ENCODE results near the gene POLR2B. TPM values are rescaled to one million over a fixed set of nuclear protein-coding genes. Genes with fewer than 3 reads are reported as not detected.

The POLR2B gene
- total and polyA plus RNA-seq, 2 of the 8 experiments (the other 6 are each of a cell fraction or from before 2014, with no cell fraction given), result 59.3 to 115 TPM

DNA sequence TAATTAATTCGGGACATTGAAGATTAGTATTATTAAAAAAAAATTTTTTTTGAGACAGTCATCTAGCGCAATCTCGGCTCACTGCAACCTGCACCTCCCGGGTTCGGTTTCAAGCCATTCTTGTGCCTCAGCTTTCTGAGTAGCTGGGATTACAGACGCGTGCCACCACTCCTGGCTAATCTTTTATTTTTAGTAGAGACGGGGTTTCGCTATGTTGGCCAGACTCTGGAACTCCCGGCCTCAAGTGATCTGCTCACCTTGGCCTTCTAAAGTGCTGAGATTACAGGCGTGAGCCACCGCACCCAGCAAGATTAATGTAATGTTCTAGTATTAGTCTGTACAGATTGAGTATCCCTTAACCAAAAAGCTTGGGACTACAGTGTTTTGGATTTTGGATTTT lies 38.3 kb upstream of the POLR2B start:
- H2BK15ac ChIP-seq (ENCODE audit: low read length), result no peak overlapping the region
- H3K79me1 ChIP-seq (ENCODE audit: low read depth, low read length), result no peaks in the 10 kb centered on the region
- no peak overlapping the region for H2BK12ac ChIP-seq (ENCODE audit: low read depth, low read length)
- H3K23me2 ChIP-seq (ENCODE audit: low read depth, low read length), result no peaks in the 10 kb centered on the region
- no peak for DNase-seq (ENCODE audit: low read depth in 1 of 2, low spot score in 2 of 2)
- no peak overlapping the region for H3K4ac ChIP-seq (replicated peaks; ENCODE audit: insufficient read length, low read depth, low read length)
- H3K4me3 ChIP-seq (ENCODE audit: extremely low read depth in 1 of 4, insufficient read depth in 2 of 4, low read depth in 3 of 4, low read length in 4 of 4), result no peak overlapping the region
- no peaks in the 10 kb centered on the region for H3K9me3 ChIP-seq (ENCODE audit: insufficient read depth in 2 of 2, low read depth in 1 of 2, low read length in 1 of 2)
- H4K8ac ChIP-seq (ENCODE audit: extremely low read depth, insufficient read depth, low read length), result no peak overlapping the region
- FAIRE-seq, result no peak
- 94% methylated on average over 12 of the region's 12 CpGs; no CpG with 5 or more reads in 1 of the 2 experiments for WGBS, 2 experiments (ENCODE audit: extremely low coverage in 1 of 2, insufficient coverage in 1 of 2, insufficient read length in 1 of 2, insufficient replicate concordance in 2 of 2, low coverage in 1 of 2, low lambda C conversion rate in 2 of 2, missing lambda C conversion rate in 1 of 2)
- H3K23ac ChIP-seq (ENCODE audit: insufficient read length), result no peak overlapping the region
- no peak overlapping the region for H3K14ac ChIP-seq (ENCODE audit: insufficient read length)
- H3K9ac ChIP-seq (replicated peaks in 1 of 4; ENCODE audit: extremely low read depth in 1 of 4, low read depth in 3 of 4, low read length in 3 of 4), result no peak overlapping the region
- H4K5ac ChIP-seq (ENCODE audit: insufficient read length, low read depth, low read length), result no peak overlapping the region
- no peak overlapping the region for H3K18ac ChIP-seq (ENCODE audit: extremely low read depth, low read length)
- H3K79me2 ChIP-seq (ENCODE audit: control insufficient read depth in 1 of 2, insufficient read depth in 2 of 2, low read length in 2 of 2), result no peaks in the 10 kb centered on the region
- H3K4me2 ChIP-seq (ENCODE audit: insufficient read depth in 1 of 2, low read depth in 2 of 2, low read length in 2 of 2), result no peak overlapping the region
- no peaks in the 10 kb centered on the region for H3K27me3 ChIP-seq (replicated peaks in 1 of 4; ENCODE audit: control insufficient read depth in 3 of 4, extremely low read depth in 1 of 4, insufficient read depth in 3 of 4, low read length in 3 of 4)
- ChIA-PET CTCF (ENCODE audit: partially characterized antibody) (interaction anchor here (1.2 to 1.4 kb wide), 2 partner anchors 9 to 207 kb away, joined by 3 read pairs; no protein-coding TSS in a partner anchor), POLR2A (ENCODE audit: partially characterized antibody) (interaction anchor here (0.9 to 2.0 kb wide), 5 partner anchors 8 to 32 kb away, joined by 3 to 6 read pairs (median 4); partner anchors contain the start of gene REST)
- no peak overlapping the region for H2BK5ac ChIP-seq (ENCODE audit: low read depth, low read length)
- H4K91ac ChIP-seq (replicated peaks; ENCODE audit: insufficient read length, low read length), result no peak overlapping the region
- H3K36me3 ChIP-seq (ENCODE audit: control insufficient read depth in 2 of 4, insufficient read depth in 4 of 4, low read length in 3 of 4), result no peaks in the 10 kb centered on the region; a peak in 2 of 8 replicates
- no peaks in the 10 kb centered on the region for H3K4me1 ChIP-seq (replicated peaks in 1 of 4; ENCODE audit: control insufficient read depth in 3 of 4, insufficient read depth in 4 of 4, low read length in 3 of 4)
- H4K20me1 ChIP-seq (replicated peaks in 1 of 2; ENCODE audit: control insufficient read depth in 1 of 2, insufficient read depth in 2 of 2, low read length in 2 of 2), result no peaks in the 10 kb centered on the region
- no peak overlapping the region for H2AFZ ChIP-seq (ENCODE audit: low read length)
- no peak overlapping the region for H2BK20ac ChIP-seq (ENCODE audit: low read length)
- no peak overlapping the region for H2AK5ac ChIP-seq (ENCODE audit: low read depth, low read length)
- no peak overlapping the region for H3K27ac ChIP-seq (ENCODE audit: low read depth, low read length)
- no peak overlapping the region for H2BK120ac ChIP-seq (replicated peaks; ENCODE audit: low read depth, low read length)
- no peak overlapping the region for H3K56ac ChIP-seq (replicated peaks; ENCODE audit: insufficient read length, low read depth, low read length)
- TF ChIP-seq, protein P1, sequence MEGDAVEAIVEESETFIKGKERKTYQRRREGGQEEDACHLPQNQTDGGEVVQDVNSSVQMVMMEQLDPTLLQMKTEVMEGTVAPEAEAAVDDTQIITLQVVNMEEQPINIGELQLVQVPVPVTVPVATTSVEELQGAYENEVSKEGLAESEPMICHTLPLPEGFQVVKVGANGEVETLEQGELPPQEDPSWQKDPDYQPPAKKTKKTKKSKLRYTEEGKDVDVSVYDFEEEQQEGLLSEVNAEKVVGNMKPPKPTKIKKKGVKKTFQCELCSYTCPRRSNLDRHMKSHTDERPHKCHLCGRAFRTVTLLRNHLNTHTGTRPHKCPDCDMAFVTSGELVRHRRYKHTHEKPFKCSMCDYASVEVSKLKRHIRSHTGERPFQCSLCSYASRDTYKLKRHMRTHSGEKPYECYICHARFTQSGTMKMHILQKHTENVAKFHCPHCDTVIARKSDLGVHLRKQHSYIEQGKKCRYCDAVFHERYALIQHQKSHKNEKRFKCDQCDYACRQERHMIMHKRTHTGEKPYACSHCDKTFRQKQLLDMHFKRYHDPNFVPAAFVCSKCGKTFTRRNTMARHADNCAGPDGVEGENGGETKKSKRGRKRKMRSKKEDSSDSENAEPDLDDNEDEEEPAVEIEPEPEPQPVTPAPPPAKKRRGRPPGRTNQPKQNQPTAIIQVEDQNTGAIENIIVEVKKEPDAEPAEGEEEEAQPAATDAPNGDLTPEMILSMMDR (IDR thresholded peaks at IDR 0.05; ENCODE audit: control extremely low read depth in 1 of 3, insufficient read depth in 1 of 3, low read depth in 1 of 3, low read length in 3 of 3), result no peak
- TF ChIP-seq, protein P2, sequence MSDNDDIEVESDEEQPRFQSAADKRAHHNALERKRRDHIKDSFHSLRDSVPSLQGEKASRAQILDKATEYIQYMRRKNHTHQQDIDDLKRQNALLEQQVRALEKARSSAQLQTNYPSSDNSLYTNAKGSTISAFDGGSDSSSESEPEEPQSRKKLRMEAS (IDR thresholded peaks at IDR 0.05), result no peak
- TF ChIP-seq KDM4A (IDR thresholded peaks at IDR 0.05; ENCODE audit: low read depth, low read length, severe bottlenecking) (no peak), HDAC6 (IDR thresholded peaks at IDR 0.05; ENCODE audit: low read depth, low read length) (no peak), CHD1 (IDR thresholded peaks at IDR 0.05; ENCODE audit: low read depth, low read length) (no peak), POLR2AphosphoS5 (IDR thresholded peaks at IDR 0.05; ENCODE audit: low read depth, low read length) (no peak), NANOG (IDR thresholded peaks at IDR 0.05; ENCODE audit: insufficient read depth, low read depth, low read length, poor library complexity, severe bottlenecking) (no peak), SRF (IDR thresholded peaks at IDR 0.05; ENCODE audit: low read depth, low read length) (no peak)
- TF ChIP-seq, protein P3, sequence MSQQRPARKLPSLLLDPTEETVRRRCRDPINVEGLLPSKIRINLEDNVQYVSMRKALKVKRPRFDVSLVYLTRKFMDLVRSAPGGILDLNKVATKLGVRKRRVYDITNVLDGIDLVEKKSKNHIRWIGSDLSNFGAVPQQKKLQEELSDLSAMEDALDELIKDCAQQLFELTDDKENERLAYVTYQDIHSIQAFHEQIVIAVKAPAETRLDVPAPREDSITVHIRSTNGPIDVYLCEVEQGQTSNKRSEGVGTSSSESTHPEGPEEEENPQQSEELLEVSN (IDR thresholded peaks at IDR 0.05), result no peak
